Fibroblast of lung (primary cell): ENCODE results near the gene IGSF23. TPM values are rescaled to one million over a fixed set of nuclear protein-coding genes. Genes with fewer than 3 reads are reported as not detected.

Experiments
- DNase-seq, 2 donors: peaks; one replicate each; pipeline versions ENCODE4 v3.0.0 to v3.0.0-alpha.2; 2010; ENCODE audit warnings: low read depth in 2 of 2
- H2AFZ ChIP-seq: 2 replicates; pipeline ENCODE4 v1.5.1; 2012; ENCODE audit warnings: low read length, control low read depth, inconsistent platforms
- H3K27ac ChIP-seq: 2 replicates; pipeline ENCODE4 v1.5.1; 2011; ENCODE audit warnings: low read length, control low read depth; ENCODE audit not compliant: insufficient read depth
- H3K27me3 ChIP-seq: 2 replicates; pipeline ENCODE4 v1.5.1; 2011; ENCODE audit warnings: mild to moderate bottlenecking, low read length; ENCODE audit not compliant: control insufficient read depth, insufficient read depth
- H3K36me3 ChIP-seq: 2 replicates; pipeline ENCODE4 v1.5.1; 2011; ENCODE audit warnings: low read length; ENCODE audit not compliant: control insufficient read depth, insufficient read depth
- H3K4me1 ChIP-seq: 2 replicates; pipeline ENCODE4 v1.5.1; 2011; ENCODE audit warnings: low read length; ENCODE audit not compliant: control insufficient read depth, insufficient read depth; ENCODE audit errors: extremely low read depth
- H3K4me2 ChIP-seq: 2 replicates; pipeline ENCODE4 v1.5.1; 2011; ENCODE audit warnings: low read length, control low read depth; ENCODE audit not compliant: insufficient read depth; ENCODE audit errors: extremely low read depth
- H3K4me3 ChIP-seq, 4 experiments: fragments of 200-600 bp in 1 of 4; sonication (generic) in 1 of 4; replicated peaks in 1 of 4; 2 replicates each; pipeline ENCODE4 v1.5.1; 2011 to 2016; ENCODE audit warnings: low read length in 4 of 4, low read depth in 3 of 4, mild to moderate bottlenecking in 3 of 4, control low read depth in 2 of 4, inconsistent platforms in 1 of 4, mixed read lengths in 1 of 4; ENCODE audit not compliant: insufficient read depth in 1 of 4; ENCODE audit errors: control extremely low read depth in 1 of 4
- H3K79me2 ChIP-seq: 2 replicates; pipeline ENCODE4 v1.5.1; 2012; ENCODE audit warnings: mild to moderate bottlenecking, low read length, inconsistent platforms; ENCODE audit not compliant: control insufficient read depth, insufficient read depth
- H3K9ac ChIP-seq: 2 replicates; pipeline ENCODE4 v1.5.1; 2011; ENCODE audit warnings: mild to moderate bottlenecking, low read length, control low read depth; ENCODE audit not compliant: insufficient read depth
- H3K9me3 ChIP-seq: 2 replicates; pipeline ENCODE4 v1.5.1; 2012; ENCODE audit warnings: low read depth, low read length; ENCODE audit not compliant: control insufficient read depth, insufficient read depth
- H4K20me1 ChIP-seq: 2 replicates; pipeline ENCODE4 v1.5.1; 2011; ENCODE audit warnings: low read length; ENCODE audit not compliant: control insufficient read depth, insufficient read depth; ENCODE audit errors: extremely low read depth
- EZH2 ChIP-seq: IDR thresholded peaks from 2 replicates; pipeline ENCODE4 v1.5.1; 2012; ENCODE audit warnings: low read length, control low read depth, mild to moderate bottlenecking; ENCODE audit errors: missing control alignments
- polyA plus RNA-seq, 2 donors: library from polyadenylated mRNA; depleted of rRNA in 1 of 2; stranded (reverse) in 1 of 2; unstranded in 1 of 2; fragments of >200 nt; gene quantifications; 2 replicates each; pipeline ENCODE4 v1.2.1, GENCODE V29; 2011 to 2012; ENCODE audit warnings: missing spikeins in 1 of 2
- total RNA-seq: library from RNA; depleted of rRNA; stranded (reverse); fragments of >200 nt; gene quantifications from 2 replicates; pipeline ENCODE4 v1.2.1, GENCODE V29; 2014
- TF ChIP-seq, protein P1 (sequence below), 2 donors: IDR thresholded peaks in 1 of 2; conservative IDR thresholded peaks in 1 of 2; 1 replicate in 1 of 2; 2 replicates in 1 of 2; pipeline ENCODE4 v1.5.1; 2011 to 2012; ENCODE audit warnings: low read length in 2 of 2, control low read depth in 1 of 2, inconsistent platforms in 1 of 2, low read depth in 1 of 2, mild to moderate bottlenecking in 1 of 2

The IGSF23 gene
- total and polyA plus RNA-seq, 2 donors (not counting 1 experiment from before 2014, with no cell fraction given), result 0.33 to 1.3 TPM

DNA sequence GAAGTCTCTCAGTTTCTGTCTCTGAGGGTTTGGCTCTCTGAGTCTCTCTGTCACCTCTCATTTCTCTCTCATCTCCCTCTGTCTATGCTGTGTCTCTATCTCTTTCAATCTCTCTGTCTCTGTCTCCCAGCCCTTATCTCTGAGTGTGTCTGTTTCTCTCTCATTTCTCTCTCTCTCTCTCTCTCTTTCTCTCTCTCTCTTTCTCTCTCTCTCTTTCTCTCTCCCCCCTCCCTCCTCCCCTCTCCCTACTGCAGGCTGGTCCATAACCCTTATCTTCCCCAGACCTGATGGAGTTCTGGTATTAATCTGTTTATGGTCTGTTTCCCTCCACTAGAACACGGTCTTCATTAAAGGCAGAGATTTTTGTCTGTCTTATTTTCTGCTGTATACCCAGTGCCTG is 29.0 kb downstream of the IGSF23 start:
- H3K9ac ChIP-seq, result no peak overlapping the region
- H3K9me3 ChIP-seq, result no peaks in the 10 kb centered on the region
- H3K27me3 ChIP-seq, result no peaks in the 10 kb centered on the region
- peaks cover 8% of the 10 kb centered on the region for H3K4me1 ChIP-seq
- DNase-seq, result no peak
- H3K27ac ChIP-seq, result no peak overlapping the region
- peaks cover 6% of the 10 kb centered on the region for H3K36me3 ChIP-seq
- no peak overlapping the region for H3K4me3 ChIP-seq
- no peaks in the 10 kb centered on the region for H4K20me1 ChIP-seq
- H3K79me2 ChIP-seq, result peaks cover 33% of the 10 kb centered on the region
- TF ChIP-seq EZH2, result no peak
- TF ChIP-seq, protein P1, sequence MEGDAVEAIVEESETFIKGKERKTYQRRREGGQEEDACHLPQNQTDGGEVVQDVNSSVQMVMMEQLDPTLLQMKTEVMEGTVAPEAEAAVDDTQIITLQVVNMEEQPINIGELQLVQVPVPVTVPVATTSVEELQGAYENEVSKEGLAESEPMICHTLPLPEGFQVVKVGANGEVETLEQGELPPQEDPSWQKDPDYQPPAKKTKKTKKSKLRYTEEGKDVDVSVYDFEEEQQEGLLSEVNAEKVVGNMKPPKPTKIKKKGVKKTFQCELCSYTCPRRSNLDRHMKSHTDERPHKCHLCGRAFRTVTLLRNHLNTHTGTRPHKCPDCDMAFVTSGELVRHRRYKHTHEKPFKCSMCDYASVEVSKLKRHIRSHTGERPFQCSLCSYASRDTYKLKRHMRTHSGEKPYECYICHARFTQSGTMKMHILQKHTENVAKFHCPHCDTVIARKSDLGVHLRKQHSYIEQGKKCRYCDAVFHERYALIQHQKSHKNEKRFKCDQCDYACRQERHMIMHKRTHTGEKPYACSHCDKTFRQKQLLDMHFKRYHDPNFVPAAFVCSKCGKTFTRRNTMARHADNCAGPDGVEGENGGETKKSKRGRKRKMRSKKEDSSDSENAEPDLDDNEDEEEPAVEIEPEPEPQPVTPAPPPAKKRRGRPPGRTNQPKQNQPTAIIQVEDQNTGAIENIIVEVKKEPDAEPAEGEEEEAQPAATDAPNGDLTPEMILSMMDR (conservative IDR thresholded peaks at IDR 0.05 in 1 of 2, IDR thresholded peaks at IDR 0.05 in 1 of 2; ENCODE audit: low read depth in 1 of 2, low read length in 2 of 2), result no peak
- H2AFZ ChIP-seq, result no peak overlapping the region
- no peak overlapping the region for H3K4me2 ChIP-seq

DNA sequence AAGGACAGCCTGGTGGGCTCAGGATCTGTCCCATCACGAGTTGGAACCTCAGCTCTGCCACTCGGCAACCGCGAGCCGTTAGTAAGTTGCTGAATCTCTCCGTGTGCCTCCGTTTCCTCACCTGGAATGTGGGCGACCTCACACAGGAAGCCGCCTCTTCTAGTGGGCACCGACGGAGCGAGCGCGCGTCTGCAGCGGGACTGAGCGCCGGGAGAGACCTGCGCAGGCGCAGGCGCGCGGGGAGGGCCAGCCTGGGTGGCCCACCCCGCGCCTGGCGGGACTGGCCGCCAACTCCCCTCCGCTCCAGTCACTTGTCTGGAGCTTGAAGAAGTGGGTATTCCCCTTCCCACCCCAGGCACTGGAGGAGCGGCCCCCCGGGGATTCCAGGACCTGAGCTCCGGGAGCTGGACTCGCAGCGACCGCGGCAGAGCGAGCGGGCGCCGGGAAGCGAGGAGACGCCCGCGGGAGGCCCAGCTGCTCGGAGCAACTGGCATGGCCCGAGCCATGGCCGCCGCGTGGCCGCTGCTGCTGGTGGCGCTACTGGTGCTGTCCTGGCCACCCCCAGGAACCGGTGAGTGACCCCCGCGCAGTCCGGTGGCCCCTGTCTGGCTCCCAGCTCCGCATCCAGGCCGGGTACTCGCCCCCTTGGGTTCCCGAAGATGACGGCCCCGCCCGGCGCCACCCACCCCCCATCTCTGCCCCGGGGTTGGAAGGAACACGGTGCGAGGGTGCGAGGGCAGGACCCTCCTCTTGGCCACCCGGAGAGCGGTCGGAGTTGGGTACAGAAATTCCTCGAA is 30.4 kb downstream of the IGSF23 start, which contains the start of gene PVR:
Gene PVR, plus strand, starts transcription at position 306 of the 797 bp plus-strand sequence. Its CDS starts 187 bp downstream, at position 493.
- H3K27me3 ChIP-seq, result no peaks in the 10 kb centered on the region
- H3K4me2 ChIP-seq, result peak within 1 kb of the TSS; percentile 95
- peak within 1 kb of the TSS; percentile 92 for H3K27ac ChIP-seq
- H3K9ac ChIP-seq, result peak within 1 kb of the TSS; percentile 90
- no peak for TF ChIP-seq EZH2
- TF ChIP-seq, protein P1 (conservative IDR thresholded peaks at IDR 0.05 in 1 of 2, IDR thresholded peaks at IDR 0.05 in 1 of 2; ENCODE audit: low read depth in 1 of 2, low read length in 2 of 2), result no peak
- peak within 1 kb of the TSS; percentile 90 for H2AFZ ChIP-seq
- no peaks in the 10 kb centered on the region for H4K20me1 ChIP-seq
- peaks cover 9% of the 10 kb centered on the region for H3K36me3 ChIP-seq
- H3K4me1 ChIP-seq, result peaks cover 10% of the 10 kb centered on the region
- H3K79me2 ChIP-seq, result peaks cover 41% of the 10 kb centered on the region
- H3K4me3 ChIP-seq, result peak within 1 kb of the TSS; percentile 67 to 88 (median 78)
- DNase-seq, result peak; percentile 65 to 75
- H3K9me3 ChIP-seq, result no peaks in the 10 kb centered on the region

DNA sequence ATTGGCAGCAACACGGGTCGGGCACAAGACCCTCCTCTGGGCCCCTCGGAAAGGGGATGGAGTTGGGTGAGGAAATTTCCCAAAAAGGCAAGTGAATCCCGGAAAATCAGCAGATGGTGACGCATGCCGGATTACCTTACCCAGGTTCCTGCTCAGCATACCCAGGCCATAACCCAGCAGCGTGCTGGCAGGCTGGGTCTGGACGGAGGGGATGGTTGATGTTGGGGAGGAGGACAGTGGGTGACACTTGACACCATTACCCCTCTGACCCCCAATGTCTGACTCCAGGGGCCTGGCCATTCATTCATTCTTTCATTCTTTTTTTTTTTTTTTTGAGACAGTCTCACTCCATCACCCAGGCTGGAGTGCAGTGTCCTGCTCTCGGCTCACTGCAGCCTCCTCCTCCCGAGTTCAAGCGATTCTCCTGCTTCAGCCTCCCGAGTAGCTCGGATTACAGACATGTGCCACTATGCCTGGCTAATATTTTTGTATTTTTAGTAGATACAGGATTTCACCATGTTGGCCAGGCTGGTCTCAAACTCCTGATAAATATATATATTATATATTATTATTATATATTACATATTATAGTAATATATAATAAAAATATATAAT is 31.1 kb downstream of the IGSF23 start:
- no peaks in the 10 kb centered on the region for H3K27me3 ChIP-seq
- peak overlapping the region; percentile 90 for H3K9ac ChIP-seq
- peak overlapping the region; percentile 53 for H3K4me2 ChIP-seq
- peak overlapping the region; percentile 92 for H3K27ac ChIP-seq
- no peaks in the 10 kb centered on the region for H4K20me1 ChIP-seq
- peaks cover 12% of the 10 kb centered on the region for H3K36me3 ChIP-seq
- peak; percentile 28 to 54 for DNase-seq
- TF ChIP-seq, protein P1 (conservative IDR thresholded peaks at IDR 0.05 in 1 of 2, IDR thresholded peaks at IDR 0.05 in 1 of 2; ENCODE audit: low read depth in 1 of 2, low read length in 2 of 2), result no peak
- no peak for TF ChIP-seq EZH2
- peak overlapping the region; percentile 67 to 88 (median 78) for H3K4me3 ChIP-seq
- no peak overlapping the region for H2AFZ ChIP-seq
- H3K9me3 ChIP-seq, result no peaks in the 10 kb centered on the region
- H3K79me2 ChIP-seq, result peaks cover 47% of the 10 kb centered on the region
- peaks cover 10% of the 10 kb centered on the region for H3K4me1 ChIP-seq
